Osteocyte (in vitro differentiated cells): ENCODE results near the gene LGR6. TPM values are rescaled to one million over a fixed set of nuclear protein-coding genes. Genes with fewer than 3 reads are reported as not detected.

ENCODE experiments used
- DNase-seq: peaks from one replicate; pipeline ENCODE4 v3.0.0; 2021; ENCODE audit warnings: mixed read lengths; ENCODE audit not compliant: unreplicated experiment; ENCODE audit errors: extremely low spot score
- H3K27ac Mint-ChIP-seq: one replicate; pipeline ENCODE4 v1.8.0; 2021; ENCODE audit warnings: mild to moderate bottlenecking, mixed read lengths; ENCODE audit not compliant: unreplicated experiment
- H3K27me3 Mint-ChIP-seq: one replicate; pipeline ENCODE4 v1.8.0; 2021; ENCODE audit warnings: mixed read lengths; ENCODE audit not compliant: unreplicated experiment
- H3K36me3 Mint-ChIP-seq: one replicate; pipeline ENCODE4 v1.8.0; 2021; ENCODE audit warnings: mixed read lengths; ENCODE audit not compliant: unreplicated experiment
- H3K4me1 Mint-ChIP-seq: one replicate; pipeline ENCODE4 v1.8.0; 2021; ENCODE audit warnings: mixed read lengths; ENCODE audit not compliant: unreplicated experiment
- H3K4me3 Mint-ChIP-seq: one replicate; pipeline ENCODE4 v1.8.0; 2021; ENCODE audit warnings: mild to moderate bottlenecking, moderate library complexity, mixed read lengths; ENCODE audit not compliant: unreplicated experiment
- H3K9me3 Mint-ChIP-seq: one replicate; pipeline ENCODE4 v1.8.0; 2021; ENCODE audit warnings: mixed read lengths; ENCODE audit not compliant: unreplicated experiment
- total RNA-seq: library from RNA; stranded (reverse); gene quantifications from 2 replicates; pipeline ENCODE4 v1.2.1, GENCODE V29; 2021
- TF ChIP-seq, protein P1 (sequence below): fragments of 200-600 bp; sonication (generic); IDR thresholded peaks from 2 replicates; pipeline ENCODE4 v1.5.0; 2021; ENCODE audit warnings: antibody characterized with exemption, mild to moderate bottlenecking, moderate library complexity

LGR6 gene
- total RNA-seq, 1 donor from 2014 or later = 9.9 TPM

DNA sequence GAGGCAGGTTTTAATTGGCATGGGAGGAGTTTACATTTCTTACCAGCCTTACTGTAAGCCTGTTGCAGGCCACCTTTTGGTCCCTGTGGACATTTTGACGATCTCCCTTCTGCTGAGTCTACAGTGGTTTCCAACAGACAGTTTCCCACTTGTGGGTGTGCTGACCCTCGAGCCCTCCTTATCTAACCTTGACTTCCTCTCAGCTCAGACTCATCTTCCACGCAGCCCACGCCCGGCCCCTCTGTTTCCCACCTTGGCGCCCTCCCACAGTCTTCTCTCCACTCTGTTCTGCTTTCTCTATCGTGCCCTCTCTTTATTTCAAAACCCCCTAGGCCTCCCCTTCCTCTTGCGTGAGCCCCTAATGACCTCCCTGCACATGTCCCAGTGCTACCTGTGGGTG lies 43.0 kb upstream of the LGR6 start:
- DNase-seq = no peak

DNA sequence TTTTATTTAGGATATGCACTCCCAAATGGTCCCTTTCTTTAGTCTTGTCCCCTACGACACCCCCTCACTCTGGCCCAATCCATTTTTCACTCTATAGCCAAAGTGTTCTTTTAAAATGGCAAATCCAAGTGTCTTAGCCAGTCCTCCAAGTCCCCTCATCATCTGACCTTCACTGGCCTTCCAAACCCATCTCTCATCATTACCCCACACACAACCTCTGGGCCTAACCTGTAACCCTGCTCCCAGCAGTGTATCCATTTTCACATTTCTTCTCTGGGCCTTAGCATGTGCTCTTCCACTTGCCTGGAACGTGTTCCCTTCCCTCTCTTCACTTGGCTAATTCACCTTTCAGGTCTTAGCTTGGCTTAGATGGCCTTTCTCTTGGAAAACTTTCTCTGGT lies 42.6 kb upstream of the LGR6 start:
- no peak for DNase-seq
- H3K4me3 Mint-ChIP-seq = no peak overlapping the region
- no peaks in the 10 kb centered on the region for H3K36me3 Mint-ChIP-seq
- peaks cover 5% of the 10 kb centered on the region for H3K4me1 Mint-ChIP-seq
- no peaks in the 10 kb centered on the region for H3K9me3 Mint-ChIP-seq
- TF ChIP-seq, protein P1, sequence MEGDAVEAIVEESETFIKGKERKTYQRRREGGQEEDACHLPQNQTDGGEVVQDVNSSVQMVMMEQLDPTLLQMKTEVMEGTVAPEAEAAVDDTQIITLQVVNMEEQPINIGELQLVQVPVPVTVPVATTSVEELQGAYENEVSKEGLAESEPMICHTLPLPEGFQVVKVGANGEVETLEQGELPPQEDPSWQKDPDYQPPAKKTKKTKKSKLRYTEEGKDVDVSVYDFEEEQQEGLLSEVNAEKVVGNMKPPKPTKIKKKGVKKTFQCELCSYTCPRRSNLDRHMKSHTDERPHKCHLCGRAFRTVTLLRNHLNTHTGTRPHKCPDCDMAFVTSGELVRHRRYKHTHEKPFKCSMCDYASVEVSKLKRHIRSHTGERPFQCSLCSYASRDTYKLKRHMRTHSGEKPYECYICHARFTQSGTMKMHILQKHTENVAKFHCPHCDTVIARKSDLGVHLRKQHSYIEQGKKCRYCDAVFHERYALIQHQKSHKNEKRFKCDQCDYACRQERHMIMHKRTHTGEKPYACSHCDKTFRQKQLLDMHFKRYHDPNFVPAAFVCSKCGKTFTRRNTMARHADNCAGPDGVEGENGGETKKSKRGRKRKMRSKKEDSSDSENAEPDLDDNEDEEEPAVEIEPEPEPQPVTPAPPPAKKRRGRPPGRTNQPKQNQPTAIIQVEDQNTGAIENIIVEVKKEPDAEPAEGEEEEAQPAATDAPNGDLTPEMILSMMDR = no peak
- no peak overlapping the region for H3K27ac Mint-ChIP-seq
- H3K27me3 Mint-ChIP-seq = peaks cover 3% of the 10 kb centered on the region

More for the DNA sequence above, 43.0 kb upstream of the LGR6 start:
- H3K4me1 Mint-ChIP-seq = peaks cover 7% of the 10 kb centered on the region
- TF ChIP-seq, protein P1 = no peak
- no peak overlapping the region for H3K4me3 Mint-ChIP-seq
- no peaks in the 10 kb centered on the region for H3K36me3 Mint-ChIP-seq
- H3K27ac Mint-ChIP-seq = no peak overlapping the region
- H3K9me3 Mint-ChIP-seq = no peaks in the 10 kb centered on the region
- H3K27me3 Mint-ChIP-seq = peaks cover 3% of the 10 kb centered on the region

DNA sequence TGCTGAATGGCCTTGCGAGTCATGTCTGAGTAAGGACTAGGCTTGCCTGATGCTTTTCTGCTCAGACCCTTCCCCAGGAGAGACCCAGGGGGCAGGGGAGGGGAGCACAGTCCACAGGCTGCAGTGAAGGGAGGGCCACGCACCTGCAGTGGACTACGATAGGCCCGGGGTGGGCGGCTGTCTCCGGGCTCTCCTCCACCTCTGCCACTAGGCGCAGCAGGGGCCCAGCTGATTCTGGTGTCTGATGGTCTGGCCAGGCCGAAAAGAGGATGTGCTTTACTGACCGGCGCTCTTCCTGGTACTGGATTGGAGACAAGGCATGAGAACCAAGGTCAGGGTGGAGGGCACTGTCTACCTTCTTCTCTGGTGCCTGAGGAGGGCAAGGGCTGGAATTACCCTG lies 41.2 kb upstream of the LGR6 start:
- Mint-ChIP-seq H3K4me1 (peaks cover 7% of the 10 kb centered on the region), H3K36me3 (no peaks in the 10 kb centered on the region), H3K27me3 (peaks cover 3% of the 10 kb centered on the region), H3K9me3 (no peaks in the 10 kb centered on the region), H3K27ac (no peak overlapping the region), H3K4me3 (no peak overlapping the region)
- TF ChIP-seq, protein P1 = no peak
- DNase-seq = no peak

DNA sequence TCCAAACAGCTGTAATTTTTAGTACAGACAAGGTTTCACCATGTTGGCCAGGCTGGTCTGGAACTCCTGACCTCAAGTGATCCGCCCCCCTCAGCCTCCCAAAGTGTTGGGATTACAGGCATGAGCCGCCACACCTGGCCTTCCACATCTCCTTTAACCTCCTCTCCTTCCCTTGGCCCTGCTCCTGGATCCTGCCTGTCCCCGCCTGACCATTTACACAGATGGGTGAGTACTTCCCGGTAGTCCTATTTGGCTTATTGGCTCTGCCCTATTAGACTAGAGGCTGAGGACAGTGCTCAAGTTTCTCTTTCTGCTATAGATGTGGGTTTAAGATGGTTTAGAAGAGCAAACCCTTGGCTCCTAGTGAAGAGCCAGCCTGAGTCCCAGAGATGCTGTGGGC lies 40.3 kb upstream of the LGR6 start:
- H3K36me3 Mint-ChIP-seq = no peaks in the 10 kb centered on the region
- DNase-seq = no peak
- H3K9me3 Mint-ChIP-seq = no peaks in the 10 kb centered on the region
- H3K27me3 Mint-ChIP-seq = peaks cover 3% of the 10 kb centered on the region
- no peak overlapping the region for H3K27ac Mint-ChIP-seq
- H3K4me1 Mint-ChIP-seq = peaks cover 7% of the 10 kb centered on the region
- TF ChIP-seq, protein P1 = no peak
- no peak overlapping the region for H3K4me3 Mint-ChIP-seq

DNA sequence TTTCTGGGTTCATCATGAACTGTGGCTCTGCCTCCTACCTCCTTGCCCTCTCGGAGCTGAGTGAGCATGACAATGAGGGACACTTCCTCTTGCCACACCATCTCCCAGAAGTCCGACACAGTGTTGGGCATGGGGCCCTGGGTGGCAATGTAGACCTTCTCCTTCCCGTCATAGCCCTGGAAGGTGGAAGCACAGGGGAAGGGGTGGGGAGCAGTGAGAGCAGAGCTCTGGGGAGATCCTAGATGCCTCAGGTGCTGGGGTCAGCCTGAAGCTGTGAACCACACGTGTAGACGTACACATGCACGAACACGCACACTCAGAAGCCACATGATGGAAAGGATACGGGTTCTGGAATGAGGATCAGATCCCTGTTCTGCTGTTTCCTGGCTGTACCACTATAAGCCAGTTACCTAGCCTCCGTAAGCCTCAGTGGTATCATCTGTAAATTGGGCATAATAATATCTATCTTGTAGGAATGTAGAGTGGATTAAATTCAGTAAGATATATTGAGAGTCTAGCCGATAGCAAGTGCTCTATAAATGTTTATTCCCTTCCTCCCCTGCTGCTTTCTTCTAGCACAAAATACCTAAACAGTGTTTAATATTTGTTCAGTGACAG lies 39.3 kb upstream of the LGR6 start:
- peaks cover 3% of the 10 kb centered on the region for H3K27me3 Mint-ChIP-seq
- no peak for DNase-seq
- peaks cover 7% of the 10 kb centered on the region for H3K4me1 Mint-ChIP-seq
- H3K4me3 Mint-ChIP-seq = no peak overlapping the region
- H3K9me3 Mint-ChIP-seq = no peaks in the 10 kb centered on the region
- no peaks in the 10 kb centered on the region for H3K36me3 Mint-ChIP-seq
- TF ChIP-seq, protein P1 = no peak
- H3K27ac Mint-ChIP-seq = peak overlapping the region; percentile 31
